GM18873 (cell line): ENCODE measurements around the gene MGRN1.

Experiments
- ATAC-seq: cut with Tn5 transposase; IDR thresholded peaks from one replicate; pipeline ENCODE4 v1.9.1; 2021; ENCODE audit warnings: mild to moderate bottlenecking, moderate library complexity, moderate number of reproducible peaks; ENCODE audit not compliant: unreplicated experiment, low FRiP score

The MGRN1 gene

GRCh38 chr16:4667203-4667963, 42.8 kb downstream of the MGRN1 start:
- ATAC-seq: no peak

- ATAC-seq: no peak
Measured at GRCh38 chr16:4668313-4668960, 43.8 kb downstream of the MGRN1 start.

GRCh38 chr16:4673387-4674046, 48.9 kb downstream of the MGRN1 start:
- ATAC-seq: no peak

- no peak for ATAC-seq
Measured at GRCh38 chr16:4674926-4675530, 50.4 kb downstream of the MGRN1 start.

GRCh38 chr16:4675864-4676786, 51.5 kb downstream of the MGRN1 start:
- no peak for ATAC-seq

- no peak for ATAC-seq
Measured at GRCh38 chr16:4676831-4677230, 52.2 kb downstream of the MGRN1 start.

GRCh38 chr16:4677390-4677789, 52.8 kb downstream of the MGRN1 start:
- no peak for ATAC-seq

GRCh38 chr16:4677994-4678393, 53.4 kb downstream of the MGRN1 start:
- ATAC-seq: no peak

GRCh38 chr16:4678596-4678995, 54.0 kb downstream of the MGRN1 start:
- ATAC-seq: no peak

- no peak for ATAC-seq
Measured at GRCh38 chr16:4679156-4679849, 54.7 kb downstream of the MGRN1 start.

GRCh38 chr16:4679850-4680636, 55.4 kb downstream of the MGRN1 start:
- no peak for ATAC-seq

- no peak for ATAC-seq
Measured at GRCh38 chr16:4680673-4681470, 56.2 kb downstream of the MGRN1 start.

GRCh38 chr16:4681471-4682083, 57.0 kb downstream of the MGRN1 start:
- no peak for ATAC-seq

- no peak for ATAC-seq
Measured at GRCh38 chr16:4682084-4682591, 57.5 kb downstream of the MGRN1 start.

- ATAC-seq: no peak
Measured at GRCh38 chr16:4682616-4683254, 58.1 kb downstream of the MGRN1 start.

GRCh38 chr16:4683255-4684057, 58.8 kb downstream of the MGRN1 start:
- ATAC-seq: no peak
